GM15510 (cell line): ENCODE measurements around the gene PIK3CD.

Source experiments
- POLR2A ChIP-seq: IDR thresholded peaks from 3 replicates; pipeline ENCODE4 v1.6.1; 2011; ENCODE audit warnings: borderline replicate concordance; ENCODE audit not compliant: insufficient read length; ENCODE audit errors: extremely low read depth

PIK3CD gene

DNA sequence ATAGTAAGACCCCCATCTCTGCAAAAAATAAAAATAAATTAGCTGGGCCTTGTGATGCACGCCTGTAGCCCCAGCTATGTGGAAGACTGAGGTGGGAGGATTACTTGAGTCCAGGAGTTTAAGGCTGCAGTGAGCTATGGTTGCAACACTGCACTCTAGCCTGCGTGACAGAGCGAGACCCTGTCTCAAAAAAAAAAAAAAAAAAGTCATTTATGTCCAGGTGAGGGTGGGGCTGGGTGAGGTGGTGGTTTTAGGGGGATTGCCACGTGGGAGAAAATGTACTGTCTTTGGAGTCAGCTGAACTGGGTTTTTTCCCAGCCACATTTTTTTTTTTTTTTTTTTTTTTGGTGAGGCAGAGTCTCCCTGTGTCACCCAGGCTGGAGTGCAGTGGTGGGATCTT, 6.7 kb downstream of the PIK3CD start:
- TF ChIP-seq POLR2A, result no peak

DNA sequence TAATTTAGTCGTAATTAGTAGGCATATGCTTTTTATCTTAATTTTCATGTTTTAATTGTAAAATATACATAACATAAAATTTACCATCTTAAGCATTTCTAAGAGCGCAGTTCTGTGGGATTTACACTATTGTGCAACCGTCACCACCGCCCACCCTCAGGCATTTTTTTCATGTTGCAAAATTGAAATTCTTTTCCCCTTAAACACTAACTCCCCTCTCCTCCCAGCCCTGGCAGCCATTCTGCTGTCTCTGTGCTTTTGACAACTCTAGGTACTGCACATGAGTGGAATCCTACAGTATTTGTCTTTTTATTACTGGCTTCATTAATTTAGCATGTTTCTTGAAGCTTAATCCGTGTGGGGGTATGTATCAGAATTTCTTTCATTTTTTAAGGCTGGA, 7.8 kb downstream of the PIK3CD start:
- no peak for TF ChIP-seq POLR2A

DNA sequence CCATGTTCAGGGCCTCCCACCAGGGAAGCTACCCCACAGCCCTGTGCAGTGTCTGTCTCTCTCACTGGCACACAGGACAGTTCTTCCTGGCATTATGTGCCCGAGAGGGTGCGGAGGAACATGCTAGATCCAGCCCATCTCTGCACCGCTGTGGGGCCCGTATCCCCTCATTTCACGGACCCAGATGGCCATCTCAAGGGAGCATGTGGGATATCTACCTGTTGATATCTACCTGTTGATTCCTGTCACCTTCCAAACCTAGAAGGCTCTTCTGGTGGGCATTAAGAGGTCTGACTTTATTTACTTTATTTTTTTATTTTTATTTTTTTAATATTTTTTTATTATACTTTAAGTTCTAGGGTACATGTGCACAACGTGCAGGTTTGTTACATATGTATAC, 11.7 kb downstream of the PIK3CD start:
- TF ChIP-seq POLR2A, result no peak

DNA sequence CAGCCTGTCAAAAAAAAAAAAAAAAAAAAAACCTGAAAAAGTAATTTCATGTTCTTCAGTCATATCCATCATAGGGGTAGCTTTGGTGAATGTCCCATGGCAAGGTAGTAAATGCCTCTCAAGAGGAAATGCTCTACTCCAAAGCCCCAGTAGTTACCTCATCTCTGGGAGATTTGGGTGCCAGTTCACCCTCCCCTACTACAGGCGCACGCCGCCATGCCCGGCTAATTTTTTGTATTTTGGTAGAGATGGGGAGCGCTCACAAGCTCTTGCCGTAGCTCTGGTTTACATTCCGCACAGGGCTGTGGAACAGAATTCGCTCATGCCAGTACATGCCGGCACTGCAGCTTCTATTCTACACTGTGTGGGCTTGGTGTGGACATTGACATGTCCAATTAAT, 13.7 kb downstream of the PIK3CD start:
- no peak for TF ChIP-seq POLR2A

DNA sequence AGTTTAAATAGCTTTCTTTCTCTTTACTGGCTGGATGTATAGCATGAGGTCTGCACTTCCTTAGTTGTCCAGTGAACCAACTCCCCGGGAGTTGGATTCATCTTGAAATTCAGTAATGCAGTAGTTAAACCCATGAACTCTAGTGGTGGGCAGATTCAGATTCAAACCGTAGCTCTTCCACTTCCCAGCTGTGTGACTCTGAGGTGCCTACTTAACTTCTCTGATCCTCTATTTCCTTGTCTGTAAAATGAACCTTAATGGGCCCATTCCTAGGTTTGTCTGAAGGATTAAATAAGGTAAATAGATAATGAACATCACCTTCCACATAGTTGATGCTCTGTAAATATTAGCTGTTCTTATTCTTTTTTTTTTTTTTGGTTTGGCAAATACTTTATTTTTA, 16.5 kb downstream of the PIK3CD start:
- no peak for TF ChIP-seq POLR2A

DNA sequence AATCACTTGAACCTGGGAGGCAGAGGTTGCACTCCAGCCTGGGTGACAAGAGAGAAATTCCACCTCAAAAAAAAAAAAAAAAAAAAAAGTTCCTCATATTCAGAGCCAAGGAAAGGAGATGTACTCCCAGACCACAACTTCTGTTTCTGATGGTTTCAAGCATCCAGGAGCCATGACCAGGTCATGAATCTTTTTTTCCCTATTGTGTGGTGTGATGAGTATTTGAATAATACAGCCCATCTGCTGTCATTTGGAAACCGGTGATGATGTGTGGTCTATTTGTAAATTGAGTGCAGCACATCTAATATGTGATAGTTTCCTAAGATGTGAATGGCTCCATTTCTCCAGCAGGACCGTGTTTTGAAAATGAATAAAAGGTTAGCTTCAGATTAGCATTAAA, 18.6 kb downstream of the PIK3CD start:
- TF ChIP-seq POLR2A, result no peak

DNA sequence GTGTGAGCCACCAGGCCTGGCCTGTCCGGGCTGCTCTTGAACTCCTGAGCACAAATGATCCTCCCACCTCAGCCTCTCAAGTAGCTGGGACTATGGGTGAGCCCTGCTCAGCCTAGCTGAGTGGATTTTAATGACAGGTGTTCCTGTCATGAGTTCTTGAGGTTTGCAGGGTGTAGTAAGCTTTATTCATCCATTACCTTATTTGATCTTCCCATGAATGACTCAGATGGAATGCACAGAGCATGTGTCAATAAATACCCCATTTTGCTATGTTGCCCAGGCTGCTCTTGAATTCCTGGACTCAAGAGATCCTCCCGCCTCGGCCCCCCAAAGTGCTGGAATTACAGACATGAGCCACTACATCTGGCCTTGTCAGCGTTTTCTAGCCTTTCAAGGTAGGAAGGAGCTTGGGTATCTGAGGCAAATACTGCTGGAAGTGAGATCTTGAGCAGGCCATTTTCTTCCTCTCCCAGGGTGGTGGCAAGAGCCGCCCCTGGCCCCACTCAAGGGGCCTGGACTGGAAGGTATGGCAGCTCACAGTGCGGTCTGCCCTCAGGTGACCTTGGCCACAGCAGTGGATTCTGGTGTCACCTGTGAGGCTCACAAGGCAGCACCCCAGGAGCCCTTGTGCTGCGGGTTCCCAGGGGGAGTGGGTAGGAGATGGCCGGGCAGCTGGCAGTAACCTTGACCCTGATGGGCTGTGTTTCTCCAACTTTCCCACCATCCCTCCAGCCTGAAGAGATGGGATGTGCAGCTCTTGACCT, 20.0 kb downstream of the PIK3CD start:
- no peak for TF ChIP-seq POLR2A

DNA sequence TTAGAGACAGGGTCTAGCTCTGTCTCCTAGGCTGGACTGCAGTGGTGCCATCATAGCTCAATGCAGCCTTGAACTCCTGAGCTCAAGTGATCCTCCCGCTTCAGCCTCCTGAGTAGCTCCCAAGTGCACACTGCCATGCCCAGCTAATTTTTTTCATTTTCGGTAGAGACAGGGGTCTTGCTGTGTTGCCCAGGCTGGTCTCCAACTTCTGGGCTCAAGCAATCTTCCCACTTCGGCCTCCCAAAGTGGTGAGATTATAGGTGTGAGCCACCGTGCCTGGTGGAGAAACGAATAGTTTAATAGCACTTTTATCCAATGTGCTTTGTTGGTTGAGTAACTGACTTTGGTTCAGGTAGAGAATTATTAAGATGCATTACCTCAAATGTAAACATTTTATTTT, 20.9 kb downstream of the PIK3CD start:
- no peak for TF ChIP-seq POLR2A

DNA sequence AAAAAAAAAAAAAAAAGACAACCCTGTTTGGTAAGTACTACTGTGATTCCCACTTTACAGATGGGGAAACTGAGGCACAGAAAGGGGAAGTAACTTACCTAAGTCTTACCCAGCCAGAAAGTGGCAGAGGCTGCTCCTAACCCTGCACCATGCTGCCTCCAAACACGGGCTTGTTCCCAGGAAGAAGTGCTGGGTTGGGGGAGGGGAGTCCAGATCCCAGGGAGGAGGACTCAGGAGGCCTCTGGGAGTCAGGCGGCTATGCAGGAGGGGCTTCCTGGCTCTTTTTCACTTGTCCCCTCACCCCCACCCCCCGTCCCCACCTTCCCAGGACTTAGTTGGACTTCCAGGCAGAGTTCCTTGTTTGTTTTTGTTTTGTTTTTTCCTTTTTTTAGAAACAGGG, 23.9 kb downstream of the PIK3CD start:
- TF ChIP-seq POLR2A, result no peak

DNA sequence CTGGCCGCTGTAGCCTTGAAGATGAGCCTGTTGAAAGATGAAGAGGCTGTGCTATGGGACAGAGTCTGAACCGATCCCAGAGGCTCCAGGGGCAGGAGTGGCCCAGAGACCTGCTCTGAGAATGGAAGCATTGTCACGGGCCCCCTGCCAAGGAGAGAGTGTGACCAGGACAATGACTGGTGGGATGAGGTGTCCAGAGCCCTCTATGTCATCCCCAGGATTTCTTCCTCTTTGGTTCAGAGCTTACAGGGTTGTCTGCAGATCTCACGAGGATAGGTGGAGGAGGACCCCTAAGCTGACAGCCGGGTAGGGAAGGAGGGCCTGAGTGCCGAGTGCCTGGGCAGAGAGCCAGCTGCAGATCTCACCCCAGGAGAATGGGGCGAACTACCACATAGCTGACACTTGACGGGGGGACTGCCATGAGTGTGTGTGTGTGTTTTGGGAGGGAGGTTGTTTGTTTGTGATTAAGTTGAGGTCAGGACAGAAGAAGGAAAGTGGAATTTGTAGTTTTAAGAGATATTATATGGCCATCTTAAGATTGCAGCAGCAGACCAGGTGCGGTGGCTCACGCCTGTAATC, 25.4 kb downstream of the PIK3CD start:
- no peak for TF ChIP-seq POLR2A

DNA sequence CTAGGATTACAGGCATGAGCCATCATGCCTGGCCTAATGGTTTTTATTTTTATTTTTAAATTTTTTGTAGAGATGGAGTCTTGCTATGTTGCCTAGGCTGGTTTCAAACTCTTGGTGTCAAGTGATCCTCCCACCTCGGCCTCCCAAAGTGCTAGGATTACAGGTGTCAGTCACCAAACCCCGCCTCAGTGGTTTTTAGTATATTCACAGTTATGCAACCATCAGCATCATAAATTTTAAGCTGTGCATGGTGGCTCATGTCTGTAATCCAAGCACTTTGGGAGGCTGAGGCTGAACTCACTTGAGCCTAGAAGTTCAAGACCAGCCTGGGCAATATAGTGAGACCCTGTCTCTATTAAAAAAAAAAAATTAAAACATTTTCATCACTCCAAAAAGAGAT, 28.6 kb downstream of the PIK3CD start:
- TF ChIP-seq POLR2A, result no peak

DNA sequence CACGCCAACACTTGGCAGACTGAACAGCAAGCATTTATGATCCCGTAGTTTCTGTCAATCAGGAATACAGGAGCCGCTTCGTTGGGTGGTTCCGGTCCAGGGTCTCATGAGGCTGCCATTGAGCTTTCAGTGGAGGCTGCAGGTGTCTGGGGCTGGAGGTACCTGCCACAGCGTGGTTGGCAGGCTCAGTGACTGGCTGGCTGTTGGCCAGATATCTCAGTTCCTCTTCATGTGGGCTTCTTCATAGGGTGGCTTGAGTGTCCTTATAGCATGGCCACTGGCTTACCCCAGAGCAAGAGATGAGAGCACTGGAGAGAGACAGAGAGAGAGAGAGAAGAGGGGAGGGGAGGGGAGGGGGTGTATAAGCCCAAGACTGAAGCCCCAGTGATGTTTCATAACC, 29.3 kb downstream of the PIK3CD start:
- no peak for TF ChIP-seq POLR2A

DNA sequence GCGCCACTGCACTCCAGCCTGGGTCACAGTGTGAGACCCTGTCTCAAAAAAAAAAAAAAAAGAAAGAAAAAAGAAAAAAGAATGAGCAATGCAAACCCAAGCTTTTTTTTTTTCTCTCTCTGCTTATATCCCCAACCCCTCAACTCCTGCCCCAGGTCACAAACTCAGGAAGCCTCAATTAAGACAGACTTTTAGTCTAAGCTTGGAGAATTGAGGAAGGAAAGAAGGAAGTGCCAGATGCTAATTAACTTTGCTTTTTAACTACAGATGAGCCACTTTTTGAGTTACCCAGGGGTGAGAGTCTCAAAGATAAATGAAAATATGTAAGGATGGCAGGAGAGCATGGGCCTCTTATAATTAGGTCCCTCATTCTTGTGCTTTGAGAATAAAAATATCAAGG, 33.3 kb downstream of the PIK3CD start:
- TF ChIP-seq POLR2A, result no peak

DNA sequence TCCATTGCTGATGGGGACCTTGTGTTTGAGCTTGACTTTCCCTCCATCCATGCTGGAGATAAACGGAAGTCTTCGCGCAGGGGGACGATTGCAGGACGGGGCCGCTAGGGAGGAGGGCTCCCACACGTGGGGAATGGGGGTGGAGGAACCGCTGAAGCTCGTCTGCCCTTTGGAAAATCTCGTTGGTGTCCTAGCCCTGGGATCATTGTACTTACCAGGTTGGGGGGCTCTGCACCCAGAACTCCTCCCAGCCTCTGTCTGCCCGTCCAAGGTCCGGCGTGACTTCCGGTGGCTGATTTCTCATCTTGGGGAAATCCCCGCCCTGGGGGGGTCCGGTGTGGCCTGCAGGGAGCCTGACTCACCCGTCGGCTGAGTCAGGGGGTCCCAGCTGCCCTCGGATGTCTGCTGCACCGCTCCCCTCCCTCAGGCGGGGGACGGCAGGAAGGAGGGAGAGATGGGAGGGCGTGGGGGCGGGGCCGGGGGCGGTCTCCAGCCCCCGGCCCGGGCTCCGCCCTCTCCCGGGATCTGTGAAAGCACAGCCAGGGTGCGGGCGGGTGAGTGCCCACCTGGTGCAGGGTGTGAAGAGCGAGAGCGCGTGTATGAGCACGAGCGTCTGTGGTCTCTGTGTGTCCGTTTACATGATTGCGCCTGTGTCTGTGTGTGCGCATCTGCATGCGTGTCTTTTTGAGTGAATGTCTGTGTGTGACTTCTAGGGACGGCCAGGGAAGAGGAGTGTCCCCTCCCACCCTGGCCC, 35.8 kb downstream of the PIK3CD start:
- TF ChIP-seq POLR2A, result peak; percentile 46

DNA sequence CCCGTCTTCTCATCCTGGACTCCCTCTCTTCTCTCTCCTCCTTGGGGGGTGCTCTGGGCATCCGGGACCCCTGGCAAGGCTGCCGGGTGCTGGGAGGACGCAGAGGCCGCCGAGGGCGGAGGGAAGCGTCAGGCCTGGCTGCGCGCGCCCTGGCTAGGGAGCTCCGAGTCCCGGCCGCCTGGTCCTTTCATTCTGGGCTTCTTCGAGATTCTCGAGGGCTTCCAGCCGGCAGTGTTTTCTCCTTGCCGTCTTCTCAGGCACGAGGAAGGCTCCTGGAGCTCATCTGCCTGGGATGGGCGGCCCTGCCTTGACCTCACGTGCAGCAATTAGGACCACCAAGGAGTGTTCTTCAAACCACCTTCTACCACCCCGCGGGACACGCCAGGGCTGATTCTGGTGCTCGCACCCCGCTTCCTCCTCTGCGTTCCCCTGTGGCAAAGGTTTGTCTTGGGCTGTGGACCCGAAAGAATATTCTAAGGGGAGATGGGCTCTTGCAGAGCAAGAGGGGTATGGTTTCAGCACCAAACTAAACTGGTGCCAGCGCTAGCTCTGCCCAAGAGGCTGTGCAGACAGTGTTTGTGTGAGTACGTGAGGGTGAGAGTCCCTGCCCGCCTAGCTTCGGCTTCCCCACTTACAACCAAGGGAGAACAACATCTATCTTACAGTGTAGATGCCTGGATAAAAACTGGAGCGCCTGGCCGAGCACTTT, 36.5 kb downstream of the PIK3CD start:
- TF ChIP-seq POLR2A, result no peak
